ENCODE data around the gene COPZ1.

DNA sequence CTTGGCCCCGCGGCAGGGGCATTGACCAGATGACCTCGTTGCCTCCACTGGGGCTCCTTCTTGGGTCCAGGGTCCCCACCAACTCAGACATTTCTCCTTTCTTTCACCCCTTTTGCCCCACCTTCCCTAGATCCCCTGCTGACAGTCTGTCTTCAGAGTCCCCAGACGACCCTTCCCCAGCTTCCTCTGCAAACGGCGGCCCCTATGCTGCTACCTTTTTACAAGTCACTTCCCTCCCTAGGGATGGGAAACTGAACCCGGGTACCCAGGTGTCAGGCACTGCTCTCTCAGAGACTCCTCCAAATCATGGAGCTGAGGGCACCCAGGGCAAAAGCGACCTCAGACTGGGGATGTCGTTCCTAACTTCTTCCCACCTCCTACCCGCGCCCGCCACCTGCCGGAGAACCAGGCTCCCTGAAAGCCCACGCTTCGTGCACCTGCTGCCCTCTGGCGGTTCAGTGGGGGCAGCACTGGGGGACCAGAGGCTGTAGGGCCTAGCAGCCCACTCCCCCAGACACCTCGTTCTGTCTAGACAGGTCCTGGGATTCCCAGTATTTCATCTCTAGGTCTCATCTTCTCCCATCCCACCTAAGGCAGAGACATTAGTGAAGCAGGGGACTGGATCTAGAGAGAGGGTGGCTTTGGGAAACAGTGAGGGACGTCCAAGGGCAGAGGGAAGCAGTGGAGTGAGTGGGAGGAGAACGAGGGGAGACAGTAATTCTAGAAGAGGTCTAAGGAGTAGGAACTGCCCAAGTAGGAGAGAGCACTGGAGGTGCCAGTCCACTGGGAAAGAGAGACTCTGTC, 54.7 kb downstream of the COPZ1 start:
- TF ChIP-seq PPARA (CRISPR knock-in tag; IDR thresholded peaks at IDR 0.05; ENCODE audit: borderline replicate concordance) (no peak), ZFP3 (CRISPR knock-in tag; IDR thresholded peaks at IDR 0.05) (no peak), GLIS3 (CRISPR knock-in tag; IDR thresholded peaks at IDR 0.05) (no peak), OSR1 (CRISPR knock-in tag; IDR thresholded peaks at IDR 0.05) (no peak), ESRRG (CRISPR knock-in tag; IDR thresholded peaks at IDR 0.05) (no peak), ISL1 (CRISPR knock-in tag; IDR thresholded peaks at IDR 0.05) (no peak), RARB (CRISPR knock-in tag; IDR thresholded peaks at IDR 0.05) (no peak), TCF4 (CRISPR knock-in tag; IDR thresholded peaks at IDR 0.05; ENCODE audit: borderline replicate concordance) (no peak), SNAI2 (CRISPR knock-in tag; IDR thresholded peaks at IDR 0.05) (no peak)
- TF ChIP-seq, protein P1, sequence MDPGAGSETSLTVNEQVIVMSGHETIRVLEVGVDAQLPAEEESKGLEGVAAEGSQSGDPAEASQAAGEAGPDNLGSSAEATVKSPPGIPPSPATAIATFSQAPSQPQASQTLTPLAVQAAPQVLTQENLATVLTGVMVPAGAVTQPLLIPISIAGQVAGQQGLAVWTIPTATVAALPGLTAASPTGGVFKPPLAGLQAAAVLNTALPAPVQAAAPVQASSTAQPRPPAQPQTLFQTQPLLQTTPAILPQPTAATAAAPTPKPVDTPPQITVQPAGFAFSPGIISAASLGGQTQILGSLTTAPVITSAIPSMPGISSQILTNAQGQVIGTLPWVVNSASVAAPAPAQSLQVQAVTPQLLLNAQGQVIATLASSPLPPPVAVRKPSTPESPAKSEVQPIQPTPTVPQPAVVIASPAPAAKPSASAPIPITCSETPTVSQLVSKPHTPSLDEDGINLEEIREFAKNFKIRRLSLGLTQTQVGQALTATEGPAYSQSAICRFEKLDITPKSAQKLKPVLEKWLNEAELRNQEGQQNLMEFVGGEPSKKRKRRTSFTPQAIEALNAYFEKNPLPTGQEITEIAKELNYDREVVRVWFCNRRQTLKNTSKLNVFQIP (CRISPR knock-in tag; IDR thresholded peaks at IDR 0.05; ENCODE audit: borderline replicate concordance, low read depth): no peak
- TF ChIP-seq, protein P2, sequence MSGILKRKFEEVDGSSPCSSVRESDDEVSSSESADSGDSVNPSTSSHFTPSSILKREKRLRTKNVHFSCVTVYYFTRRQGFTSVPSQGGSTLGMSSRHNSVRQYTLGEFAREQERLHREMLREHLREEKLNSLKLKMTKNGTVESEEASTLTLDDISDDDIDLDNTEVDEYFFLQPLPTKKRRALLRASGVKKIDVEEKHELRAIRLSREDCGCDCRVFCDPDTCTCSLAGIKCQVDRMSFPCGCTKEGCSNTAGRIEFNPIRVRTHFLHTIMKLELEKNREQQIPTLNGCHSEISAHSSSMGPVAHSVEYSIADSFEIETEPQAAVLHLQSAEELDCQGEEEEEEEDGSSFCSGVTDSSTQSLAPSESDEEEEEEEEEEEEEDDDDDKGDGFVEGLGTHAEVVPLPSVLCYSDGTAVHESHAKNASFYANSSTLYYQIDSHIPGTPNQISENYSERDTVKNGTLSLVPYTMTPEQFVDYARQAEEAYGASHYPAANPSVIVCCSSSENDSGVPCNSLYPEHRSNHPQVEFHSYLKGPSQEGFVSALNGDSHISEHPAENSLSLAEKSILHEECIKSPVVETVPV (CRISPR knock-in tag; IDR thresholded peaks at IDR 0.05): no peak
- TF ChIP-seq, protein P3, sequence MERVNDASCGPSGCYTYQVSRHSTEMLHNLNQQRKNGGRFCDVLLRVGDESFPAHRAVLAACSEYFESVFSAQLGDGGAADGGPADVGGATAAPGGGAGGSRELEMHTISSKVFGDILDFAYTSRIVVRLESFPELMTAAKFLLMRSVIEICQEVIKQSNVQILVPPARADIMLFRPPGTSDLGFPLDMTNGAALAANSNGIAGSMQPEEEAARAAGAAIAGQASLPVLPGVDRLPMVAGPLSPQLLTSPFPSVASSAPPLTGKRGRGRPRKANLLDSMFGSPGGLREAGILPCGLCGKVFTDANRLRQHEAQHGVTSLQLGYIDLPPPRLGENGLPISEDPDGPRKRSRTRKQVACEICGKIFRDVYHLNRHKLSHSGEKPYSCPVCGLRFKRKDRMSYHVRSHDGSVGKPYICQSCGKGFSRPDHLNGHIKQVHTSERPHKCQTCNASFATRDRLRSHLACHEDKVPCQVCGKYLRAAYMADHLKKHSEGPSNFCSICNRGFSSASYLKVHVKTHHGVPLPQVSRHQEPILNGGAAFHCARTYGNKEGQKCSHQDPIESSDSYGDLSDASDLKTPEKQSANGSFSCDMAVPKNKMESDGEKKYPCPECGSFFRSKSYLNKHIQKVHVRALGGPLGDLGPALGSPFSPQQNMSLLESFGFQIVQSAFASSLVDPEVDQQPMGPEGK (CRISPR knock-in tag; IDR thresholded peaks at IDR 0.05; ENCODE audit: borderline replicate concordance): no peak
- TF ChIP-seq, protein P4, sequence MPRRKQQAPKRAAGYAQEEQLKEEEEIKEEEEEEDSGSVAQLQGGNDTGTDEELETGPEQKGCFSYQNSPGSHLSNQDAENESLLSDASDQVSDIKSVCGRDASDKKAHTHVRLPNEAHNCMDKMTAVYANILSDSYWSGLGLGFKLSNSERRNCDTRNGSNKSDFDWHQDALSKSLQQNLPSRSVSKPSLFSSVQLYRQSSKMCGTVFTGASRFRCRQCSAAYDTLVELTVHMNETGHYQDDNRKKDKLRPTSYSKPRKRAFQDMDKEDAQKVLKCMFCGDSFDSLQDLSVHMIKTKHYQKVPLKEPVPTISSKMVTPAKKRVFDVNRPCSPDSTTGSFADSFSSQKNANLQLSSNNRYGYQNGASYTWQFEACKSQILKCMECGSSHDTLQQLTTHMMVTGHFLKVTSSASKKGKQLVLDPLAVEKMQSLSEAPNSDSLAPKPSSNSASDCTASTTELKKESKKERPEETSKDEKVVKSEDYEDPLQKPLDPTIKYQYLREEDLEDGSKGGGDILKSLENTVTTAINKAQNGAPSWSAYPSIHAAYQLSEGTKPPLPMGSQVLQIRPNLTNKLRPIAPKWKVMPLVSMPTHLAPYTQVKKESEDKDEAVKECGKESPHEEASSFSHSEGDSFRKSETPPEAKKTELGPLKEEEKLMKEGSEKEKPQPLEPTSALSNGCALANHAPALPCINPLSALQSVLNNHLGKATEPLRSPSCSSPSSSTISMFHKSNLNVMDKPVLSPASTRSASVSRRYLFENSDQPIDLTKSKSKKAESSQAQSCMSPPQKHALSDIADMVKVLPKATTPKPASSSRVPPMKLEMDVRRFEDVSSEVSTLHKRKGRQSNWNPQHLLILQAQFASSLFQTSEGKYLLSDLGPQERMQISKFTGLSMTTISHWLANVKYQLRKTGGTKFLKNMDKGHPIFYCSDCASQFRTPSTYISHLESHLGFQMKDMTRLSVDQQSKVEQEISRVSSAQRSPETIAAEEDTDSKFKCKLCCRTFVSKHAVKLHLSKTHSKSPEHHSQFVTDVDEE (CRISPR knock-in tag; IDR thresholded peaks at IDR 0.05): no peak

Data from SK-N-SH treated with all-trans-retinoic acid at 6 μM for 48 hours (cell line).